Endothelial cell of umbilical vein (primary cell): ENCODE measurements around the gene PDPN. TPM values are rescaled to one million over a fixed set of nuclear protein-coding genes. Genes with fewer than 3 reads are reported as not detected.

ENCODE experiments used
- BruUV-seq: library from RNA; stranded (reverse); fragments of 400-500 nt; replicated peaks from 2 replicates; lab custom pipeline; 2021; lab: Mats Ljungman, UMichigan
- CTCF ChIA-PET: fragments of 300-600, 350-600 bp; sonication (Branson Sonifier 250); formaldehyde crosslinking; loops from one replicate; lab custom pipeline; 2021; ENCODE audit warnings: antibody characterized with exemption, inconsistent platforms; lab: Charles Lee
- POLR2A ChIA-PET: fragments of 300-600, 350-600 bp; sonication (Branson Sonifier 250); formaldehyde crosslinking; loops from one replicate; lab custom pipeline; 2021; ENCODE audit warnings: antibody characterized with exemption, inconsistent platforms; lab: Charles Lee
- DNase-seq: peaks from one replicate; pipeline ENCODE4 v3.0.0-alpha.2; 2011; ENCODE audit warnings: low read depth, low spot score
- FAIRE-seq: peaks from 2 replicates; lab custom pipeline; 2011; peaks lifted over from hg19 to GRCh38; lab: Jason Lieb, UNC
- H2AFZ ChIP-seq: 2 replicates; pipeline ENCODE4 v1.6.0; 2012; ENCODE audit warnings: low read depth, low read length, control low read depth, inconsistent platforms
- H3K27ac ChIP-seq: 2 replicates; pipeline ENCODE4 v1.5.1; 2011; ENCODE audit warnings: low read depth, mild to moderate bottlenecking, control low read depth, low read length, moderate library complexity; ENCODE audit not compliant: insufficient read depth
- H3K27me3 ChIP-seq, 2 experiments: 2 replicates each; pipeline versions ENCODE4 v1.6.0 to v1.6.1; 2011; ENCODE audit warnings: low read length in 2 of 2, mixed read lengths in 1 of 2; ENCODE audit not compliant: control insufficient read depth in 2 of 2, insufficient read depth in 2 of 2
- H3K36me3 ChIP-seq, 2 experiments: 2 replicates in 1 of 2; 3 replicates in 1 of 2; pipeline ENCODE4 v1.5.1; 2011; ENCODE audit warnings: low read length in 2 of 2, mild to moderate bottlenecking in 1 of 2, moderate library complexity in 1 of 2; ENCODE audit not compliant: control insufficient read depth in 2 of 2, insufficient read depth in 2 of 2; ENCODE audit errors: extremely low read depth in 1 of 2
- H3K4me1 ChIP-seq: 3 replicates; pipeline ENCODE4 v1.5.1; 2011; ENCODE audit warnings: mild to moderate bottlenecking, low read length; ENCODE audit not compliant: control insufficient read depth, insufficient read depth; ENCODE audit errors: extremely low read depth
- H3K4me2 ChIP-seq: 2 replicates; pipeline ENCODE4 v1.6.1; 2011; ENCODE audit warnings: low read length, control low read depth, mixed read lengths; ENCODE audit not compliant: insufficient read depth
- H3K4me3 ChIP-seq, 3 experiments: fragments of 200-600 bp in 1 of 3; sonication (generic), shearing (Covaris generic) in 1 of 3; replicated peaks in 1 of 3; 2 replicates each; pipeline ENCODE4 v1.5.1; 2011 to 2016; ENCODE audit warnings: control low read depth in 3 of 3, low read length in 3 of 3, mild to moderate bottlenecking in 2 of 3, inconsistent platforms in 1 of 3, low read depth in 1 of 3, moderate library complexity in 1 of 3; ENCODE audit not compliant: insufficient read depth in 1 of 3
- H3K79me2 ChIP-seq: 2 replicates; pipeline ENCODE4 v1.6.0; 2012; ENCODE audit warnings: low read length, inconsistent platforms; ENCODE audit not compliant: control insufficient read depth, insufficient read depth
- H3K9ac ChIP-seq: replicated peaks from 2 replicates; pipeline ENCODE3; 2011; ENCODE audit warnings: low read length, control low read depth; ENCODE audit not compliant: insufficient read depth; ENCODE audit errors: extremely low read depth
- H3K9me1 ChIP-seq: replicated peaks from 3 replicates; pipeline ENCODE4 v1.6.0; 2011; ENCODE audit warnings: mild to moderate bottlenecking, low read length; ENCODE audit not compliant: control insufficient read depth, insufficient read depth; ENCODE audit errors: extremely low read depth
- H3K9me3 ChIP-seq: replicated peaks from 2 replicates; pipeline ENCODE4 v1.5.1; 2012; ENCODE audit warnings: low read length, inconsistent platforms; ENCODE audit not compliant: control insufficient read depth, insufficient read depth
- H4K20me1 ChIP-seq: replicated peaks from 2 replicates; pipeline ENCODE3; 2011; ENCODE audit warnings: mild to moderate bottlenecking, low read length; ENCODE audit not compliant: control insufficient read depth, insufficient read depth; ENCODE audit errors: extremely low read depth
- CTCF ChIP-seq, 2 donors: IDR thresholded peaks; 1 replicate in 1 of 2; 2 replicates in 1 of 2; pipeline ENCODE4 v1.5.1; 2011; ENCODE audit warnings: low read length in 2 of 2, mild to moderate bottlenecking in 2 of 2, moderate library complexity in 2 of 2, control low read depth in 1 of 2, inconsistent platforms in 1 of 2, low read depth in 1 of 2; ENCODE audit not compliant: insufficient read depth in 1 of 2; ENCODE audit errors: extremely low read depth in 1 of 2
- EZH2 ChIP-seq: IDR thresholded peaks from 2 replicates; pipeline ENCODE4 v1.6.1; 2012; ENCODE audit warnings: borderline replicate concordance, low read depth, mild to moderate bottlenecking, moderate library complexity, low read length, inconsistent platforms; ENCODE audit not compliant: severe bottlenecking
- FOS ChIP-seq: IDR thresholded peaks from 2 replicates; pipeline ENCODE4 v1.6.1; 2011; ENCODE audit warnings: mild to moderate bottlenecking, low read length, moderate library complexity, borderline replicate concordance; ENCODE audit not compliant: insufficient read depth
- GATA2 ChIP-seq: IDR thresholded peaks from 2 replicates; pipeline ENCODE4 v1.7.0; 2011; ENCODE audit warnings: low read depth, mild to moderate bottlenecking, moderate library complexity, mixed read lengths, low read length; ENCODE audit not compliant: insufficient read length, insufficient read depth
- JUN ChIP-seq: IDR thresholded peaks from 2 replicates; pipeline ENCODE4 v1.6.1; 2011; ENCODE audit warnings: borderline replicate concordance, low read depth; ENCODE audit not compliant: insufficient read length, insufficient read depth
- MAX ChIP-seq: IDR thresholded peaks from 2 replicates; pipeline ENCODE4 v1.6.1; 2011; ENCODE audit not compliant: insufficient read depth, insufficient read length
- MYC ChIP-seq: IDR thresholded peaks from one replicate; pipeline ENCODE4 v1.6.1; 2011; ENCODE audit warnings: mild to moderate bottlenecking, low read depth, low read length
- POLR2A ChIP-seq: IDR thresholded peaks from 2 replicates; pipeline ENCODE4 v1.6.1; 2012; ENCODE audit warnings: low read depth, mild to moderate bottlenecking, control low read depth, low read length
- POLR2AphosphoS5 ChIP-seq: IDR thresholded peaks from 2 replicates; pipeline ENCODE4 v1.6.1; 2012; ENCODE audit warnings: low read depth, mild to moderate bottlenecking, control low read depth, low read length, moderate library complexity; ENCODE audit not compliant: insufficient read depth
- dilution Hi-C: fragments of 300-500 bp; cut with MboI; formaldehyde crosslinking; loops from one replicate; pipeline ENCODE4 v1.15.0; 2019; ENCODE audit warnings: low sequenced_read_pairs; ENCODE audit not compliant: extremely low pct_ligation_motif_present
- intact Hi-C: fragments of 100-400 bp; cut with micrococcal nuclease; formaldehyde crosslinking; loops from one replicate; pipeline ENCODE4 v1.10.0; 2022
- polyA plus RNA-seq, 4 experiments: library from polyadenylated mRNA; depleted of rRNA in 3 of 4; stranded (reverse) in 3 of 4; unstranded in 1 of 4; fragments of >200 nt; gene quantifications; 2 replicates each; pipeline versions ENCODE4 v1.2.1 to v1.2.3, GENCODE V29; 2011 to 2012; ENCODE audit warnings: missing spikeins in 1 of 4
- total RNA-seq: library from RNA; stranded (reverse); gene quantifications from 2 replicates; pipeline ENCODE4 v1.2.3, GENCODE V29; 2021

PDPN gene
- total and polyA plus RNA-seq, 2 donors (not counting 3 experiments of a cell fraction or from before 2014, with no cell fraction given) = not detected

GRCh38 chr1:13662493-13662892, 78.9 kb downstream of the PDPN start:
- DNase-seq (no peak), FAIRE-seq (no peak)
- ChIA-PET POLR2A (no interaction called here), CTCF (interaction anchor here (1.5 kb wide), 1 partner anchor 1384 kb away, joined by 5 read pairs; no protein-coding TSS in a partner anchor)
- intact Hi-C loops (no loop called here), dilution Hi-C loops (no loop called here)
- H3K4me1 ChIP-seq = no peaks in the 10 kb centered on the region
- H3K4me2 ChIP-seq = no peak overlapping the region
- no peaks in the 10 kb centered on the region for H3K36me3 ChIP-seq
- no peak overlapping the region for H3K4me3 ChIP-seq
- no peaks in the 10 kb centered on the region for H3K79me2 ChIP-seq
- H3K9me3 ChIP-seq = no peaks in the 10 kb centered on the region
- BruUV-seq = no TSS peak
- no peaks in the 10 kb centered on the region for H3K27me3 ChIP-seq
- no peak for TF ChIP-seq EZH2
- no peak for TF ChIP-seq FOS
- TF ChIP-seq JUN = no peak
- no peak for TF ChIP-seq GATA2
- no peak for TF ChIP-seq POLR2A
- TF ChIP-seq MAX = no peak
- no peak for TF ChIP-seq CTCF (IDR thresholded peaks at IDR 0.05; ENCODE audit: extremely low read depth in 1 of 2, insufficient read depth in 1 of 2, low read depth in 1 of 2, low read length in 2 of 2)
- TF ChIP-seq MYC = no peak
- TF ChIP-seq POLR2AphosphoS5 = no peak
- H2AFZ ChIP-seq = no peak overlapping the region
- no peaks in the 10 kb centered on the region for H3K9me1 ChIP-seq
- H3K27ac ChIP-seq = no peak overlapping the region
- no peaks in the 10 kb centered on the region for H4K20me1 ChIP-seq
- no peak overlapping the region for H3K9ac ChIP-seq
